Measurements from ENCODE around the gene BPIFB3. TPM values are rescaled to one million over a fixed set of nuclear protein-coding genes. Genes with fewer than 3 reads are reported as not detected.

The BPIFB3 gene
- polyA plus RNA-seq, 1 donor from 2014 or later: not detected

GRCh38 chr20:33064572-33065287 lies 11.0 kb downstream of the BPIFB3 start:
- TF ChIP-seq POLR2AphosphoS5 (IDR thresholded peaks at IDR 0.05) (no peak), TAF1 (IDR thresholded peaks at IDR 0.05; ENCODE audit: low read depth) (no peak), REST (IDR thresholded peaks at IDR 0.05; ENCODE audit: borderline replicate concordance) (no peak), CTCF (IDR thresholded peaks at IDR 0.05; ENCODE audit: poor library complexity, severe bottlenecking) (no peak), SMC3 (conservative IDR thresholded peaks at IDR 0.05; ENCODE audit: poor library complexity) (no peak), EZH2 (IDR thresholded peaks at IDR 0.05; ENCODE audit: borderline replicate concordance, insufficient read depth, low read length, poor library complexity, severe bottlenecking) (no peak), EP300 (conservative IDR thresholded peaks at IDR 0.05; ENCODE audit: poor library complexity, severe bottlenecking) (no peak)
- no peak overlapping the region for H3K27ac ChIP-seq (ENCODE audit: low read length)

GRCh38 chr20:33065785-33066184 lies 12.1 kb downstream of the BPIFB3 start:
- no peak overlapping the region for H3K9ac ChIP-seq (ENCODE audit: low read length)
- H3K79me2 ChIP-seq (replicated peaks; ENCODE audit: insufficient read depth, low read length): no peaks in the 10 kb centered on the region
- no peaks in the 10 kb centered on the region for H3K36me3 ChIP-seq (ENCODE audit: insufficient read depth, low read length)
- no peaks in the 10 kb centered on the region for H3K9me2 ChIP-seq (ENCODE audit: insufficient read depth, low read length)
- H3K27ac ChIP-seq (ENCODE audit: low read length): no peak overlapping the region
- no peak overlapping the region for H3K4me3 ChIP-seq (ENCODE audit: low read length)
- H3K27me3 ChIP-seq (ENCODE audit: insufficient read depth, low read depth, low read length): no peaks in the 10 kb centered on the region
- no peak overlapping the region for H2AFZ ChIP-seq (ENCODE audit: low read depth, low read length)
- H3K9me3 ChIP-seq (ENCODE audit: low read length): no peaks in the 10 kb centered on the region
- H4K20me1 ChIP-seq (ENCODE audit: insufficient read depth): no peaks in the 10 kb centered on the region
- no peaks in the 10 kb centered on the region for H3F3A ChIP-seq (ENCODE audit: insufficient read depth, low read length, poor library complexity, severe bottlenecking)
- H3K4me2 ChIP-seq (ENCODE audit: low read length): no peak overlapping the region
- TF ChIP-seq POLR2AphosphoS5 (IDR thresholded peaks at IDR 0.05): no peak

More at GRCh38 chr20:33064572-33065287, 11.0 kb downstream of the BPIFB3 start:
- Histone ChIP-seq H3K4me3 (ENCODE audit: low read length) (no peak overlapping the region), H3K9me2 (ENCODE audit: insufficient read depth, low read length) (no peaks in the 10 kb centered on the region), H3K79me2 (replicated peaks; ENCODE audit: insufficient read depth, low read length) (no peaks in the 10 kb centered on the region), H4K20me1 (ENCODE audit: insufficient read depth) (no peaks in the 10 kb centered on the region), H3K27me3 (ENCODE audit: insufficient read depth, low read depth, low read length) (no peaks in the 10 kb centered on the region), H3F3A (ENCODE audit: insufficient read depth, low read length, poor library complexity, severe bottlenecking) (no peaks in the 10 kb centered on the region), H2AFZ (ENCODE audit: low read depth, low read length) (no peak overlapping the region), H3K9ac (ENCODE audit: low read length) (no peak overlapping the region), H3K36me3 (ENCODE audit: insufficient read depth, low read length) (no peaks in the 10 kb centered on the region), H3K9me3 (ENCODE audit: low read length) (no peaks in the 10 kb centered on the region), H3K4me2 (ENCODE audit: low read length) (no peak overlapping the region)

GRCh38 chr20:33067806-33068205 lies 14.1 kb downstream of the BPIFB3 start:
- H3K9me2 ChIP-seq (ENCODE audit: insufficient read depth, low read length): no peaks in the 10 kb centered on the region
- TF ChIP-seq RAD21 (conservative IDR thresholded peaks at IDR 0.05) (no peak), TAF1 (IDR thresholded peaks at IDR 0.05; ENCODE audit: low read depth) (no peak), MXI1 (conservative IDR thresholded peaks at IDR 0.05; ENCODE audit: poor library complexity, severe bottlenecking) (no peak), SMC3 (conservative IDR thresholded peaks at IDR 0.05; ENCODE audit: poor library complexity) (no peak), CTCF (IDR thresholded peaks at IDR 0.05; ENCODE audit: poor library complexity, severe bottlenecking) (no peak)

More at GRCh38 chr20:33067806-33068205, 14.1 kb downstream of the BPIFB3 start:
- Histone ChIP-seq H3K36me3 (ENCODE audit: insufficient read depth, low read length) (no peaks in the 10 kb centered on the region), H3K27ac (ENCODE audit: low read length) (no peak overlapping the region), H3K4me3 (ENCODE audit: low read length) (no peak overlapping the region), H3K27me3 (ENCODE audit: insufficient read depth, low read depth, low read length) (no peaks in the 10 kb centered on the region), H3K9me3 (ENCODE audit: low read length) (no peaks in the 10 kb centered on the region), H2AFZ (ENCODE audit: low read depth, low read length) (no peak overlapping the region), H3F3A (ENCODE audit: insufficient read depth, low read length, poor library complexity, severe bottlenecking) (no peaks in the 10 kb centered on the region), H4K20me1 (ENCODE audit: insufficient read depth) (no peaks in the 10 kb centered on the region), H3K4me2 (ENCODE audit: low read length) (no peak overlapping the region), H3K79me2 (replicated peaks; ENCODE audit: insufficient read depth, low read length) (no peaks in the 10 kb centered on the region), H3K9ac (ENCODE audit: low read length) (no peak overlapping the region)

Measured in neural cell (in vitro differentiated cells).